ENCODE measurements around the gene L3MBTL2.

DNA sequence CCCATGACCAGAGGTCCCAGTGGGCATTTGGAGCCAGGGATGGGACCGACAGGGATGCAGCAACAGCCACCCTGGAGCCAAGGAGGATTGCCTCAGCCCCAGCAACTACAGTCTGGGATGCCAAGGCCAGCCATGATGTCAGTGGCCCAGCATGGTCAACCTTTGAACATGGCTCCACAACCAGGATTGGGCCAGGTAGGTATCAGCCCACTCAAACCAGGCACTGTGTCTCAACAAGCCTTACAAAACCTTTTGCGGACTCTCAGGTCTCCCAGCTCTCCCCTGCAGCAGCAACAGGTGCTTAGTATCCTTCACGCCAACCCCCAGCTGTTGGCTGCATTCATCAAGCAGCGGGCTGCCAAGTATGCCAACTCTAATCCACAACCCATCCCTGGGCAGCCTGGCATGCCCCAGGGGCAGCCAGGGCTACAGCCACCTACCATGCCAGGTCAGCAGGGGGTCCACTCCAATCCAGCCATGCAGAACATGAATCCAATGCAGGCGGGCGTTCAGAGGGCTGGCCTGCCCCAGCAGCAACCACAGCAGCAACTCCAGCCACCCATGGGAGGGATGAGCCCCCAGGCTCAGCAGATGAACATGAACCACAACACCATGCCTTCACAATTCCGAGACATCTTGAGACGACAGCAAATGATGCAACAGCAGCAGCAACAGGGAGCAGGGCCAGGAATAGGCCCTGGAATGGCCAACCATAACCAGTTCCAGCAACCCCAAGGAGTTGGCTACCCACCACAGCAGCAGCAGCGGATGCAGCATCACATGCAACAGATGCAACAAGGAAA, 27.3 kb upstream of the L3MBTL2 start:
- TF ChIP-seq POLR2AphosphoS5 (IDR thresholded peaks at IDR 0.05) (no peak), POLR2A (IDR thresholded peaks at IDR 0.05) (no peak)
- TF ChIP-seq, protein P1, sequence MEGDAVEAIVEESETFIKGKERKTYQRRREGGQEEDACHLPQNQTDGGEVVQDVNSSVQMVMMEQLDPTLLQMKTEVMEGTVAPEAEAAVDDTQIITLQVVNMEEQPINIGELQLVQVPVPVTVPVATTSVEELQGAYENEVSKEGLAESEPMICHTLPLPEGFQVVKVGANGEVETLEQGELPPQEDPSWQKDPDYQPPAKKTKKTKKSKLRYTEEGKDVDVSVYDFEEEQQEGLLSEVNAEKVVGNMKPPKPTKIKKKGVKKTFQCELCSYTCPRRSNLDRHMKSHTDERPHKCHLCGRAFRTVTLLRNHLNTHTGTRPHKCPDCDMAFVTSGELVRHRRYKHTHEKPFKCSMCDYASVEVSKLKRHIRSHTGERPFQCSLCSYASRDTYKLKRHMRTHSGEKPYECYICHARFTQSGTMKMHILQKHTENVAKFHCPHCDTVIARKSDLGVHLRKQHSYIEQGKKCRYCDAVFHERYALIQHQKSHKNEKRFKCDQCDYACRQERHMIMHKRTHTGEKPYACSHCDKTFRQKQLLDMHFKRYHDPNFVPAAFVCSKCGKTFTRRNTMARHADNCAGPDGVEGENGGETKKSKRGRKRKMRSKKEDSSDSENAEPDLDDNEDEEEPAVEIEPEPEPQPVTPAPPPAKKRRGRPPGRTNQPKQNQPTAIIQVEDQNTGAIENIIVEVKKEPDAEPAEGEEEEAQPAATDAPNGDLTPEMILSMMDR (IDR thresholded peaks at IDR 0.05): no peak
